ENCODE results near the gene EYA3.

DNA sequence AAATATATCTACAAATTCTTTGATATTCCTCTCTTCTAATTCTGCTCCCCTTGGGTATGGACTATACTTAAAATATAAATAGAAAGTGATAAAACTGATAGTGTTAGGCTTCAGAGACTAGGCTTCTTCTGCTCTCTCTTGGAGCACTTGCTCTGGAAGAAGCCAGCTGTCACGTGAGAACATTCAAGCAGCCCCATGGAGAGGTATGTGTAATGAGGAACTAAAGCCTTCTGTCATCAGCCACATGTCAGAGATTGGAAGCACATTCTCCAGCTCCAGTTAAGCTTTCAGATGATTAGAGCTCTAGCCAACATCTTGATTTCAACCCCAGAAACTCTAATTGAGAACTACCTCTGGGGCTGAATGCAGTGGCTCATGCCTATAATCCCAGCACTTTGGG lies 94.3 kb downstream of the EYA3 start:
- TF ChIP-seq, protein P1, sequence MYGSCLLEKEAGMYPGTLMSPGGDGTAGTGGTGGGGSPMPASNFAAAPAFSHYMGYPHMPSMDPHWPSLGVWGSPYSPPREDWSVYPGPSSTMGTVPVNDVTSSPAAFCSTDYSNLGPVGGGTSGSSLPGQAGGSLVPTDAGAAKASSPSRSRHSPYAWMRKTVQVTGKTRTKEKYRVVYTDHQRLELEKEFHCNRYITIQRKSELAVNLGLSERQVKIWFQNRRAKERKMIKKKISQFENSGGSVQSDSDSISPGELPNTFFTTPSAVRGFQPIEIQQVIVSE (CRISPR knock-in tag; IDR thresholded peaks at IDR 0.05; ENCODE audit: borderline replicate concordance): no peak
- TF ChIP-seq, protein P2, sequence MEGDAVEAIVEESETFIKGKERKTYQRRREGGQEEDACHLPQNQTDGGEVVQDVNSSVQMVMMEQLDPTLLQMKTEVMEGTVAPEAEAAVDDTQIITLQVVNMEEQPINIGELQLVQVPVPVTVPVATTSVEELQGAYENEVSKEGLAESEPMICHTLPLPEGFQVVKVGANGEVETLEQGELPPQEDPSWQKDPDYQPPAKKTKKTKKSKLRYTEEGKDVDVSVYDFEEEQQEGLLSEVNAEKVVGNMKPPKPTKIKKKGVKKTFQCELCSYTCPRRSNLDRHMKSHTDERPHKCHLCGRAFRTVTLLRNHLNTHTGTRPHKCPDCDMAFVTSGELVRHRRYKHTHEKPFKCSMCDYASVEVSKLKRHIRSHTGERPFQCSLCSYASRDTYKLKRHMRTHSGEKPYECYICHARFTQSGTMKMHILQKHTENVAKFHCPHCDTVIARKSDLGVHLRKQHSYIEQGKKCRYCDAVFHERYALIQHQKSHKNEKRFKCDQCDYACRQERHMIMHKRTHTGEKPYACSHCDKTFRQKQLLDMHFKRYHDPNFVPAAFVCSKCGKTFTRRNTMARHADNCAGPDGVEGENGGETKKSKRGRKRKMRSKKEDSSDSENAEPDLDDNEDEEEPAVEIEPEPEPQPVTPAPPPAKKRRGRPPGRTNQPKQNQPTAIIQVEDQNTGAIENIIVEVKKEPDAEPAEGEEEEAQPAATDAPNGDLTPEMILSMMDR (IDR thresholded peaks at IDR 0.05): no peak
- TF ChIP-seq, protein P3, sequence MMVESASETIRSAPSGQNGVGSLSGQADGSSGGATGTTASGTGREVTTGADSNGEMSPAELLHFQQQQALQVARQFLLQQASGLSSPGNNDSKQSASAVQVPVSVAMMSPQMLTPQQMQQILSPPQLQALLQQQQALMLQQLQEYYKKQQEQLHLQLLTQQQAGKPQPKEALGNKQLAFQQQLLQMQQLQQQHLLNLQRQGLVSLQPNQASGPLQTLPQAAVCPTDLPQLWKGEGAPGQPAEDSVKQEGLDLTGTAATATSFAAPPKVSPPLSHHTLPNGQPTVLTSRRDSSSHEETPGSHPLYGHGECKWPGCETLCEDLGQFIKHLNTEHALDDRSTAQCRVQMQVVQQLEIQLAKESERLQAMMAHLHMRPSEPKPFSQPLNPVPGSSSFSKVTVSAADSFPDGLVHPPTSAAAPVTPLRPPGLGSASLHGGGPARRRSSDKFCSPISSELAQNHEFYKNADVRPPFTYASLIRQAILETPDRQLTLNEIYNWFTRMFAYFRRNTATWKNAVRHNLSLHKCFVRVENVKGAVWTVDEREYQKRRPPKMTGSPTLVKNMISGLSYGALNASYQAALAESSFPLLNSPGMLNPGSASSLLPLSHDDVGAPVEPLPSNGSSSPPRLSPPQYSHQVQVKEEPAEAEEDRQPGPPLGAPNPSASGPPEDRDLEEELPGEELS (CRISPR knock-in tag; IDR thresholded peaks at IDR 0.05): no peak
- no peak for TF ChIP-seq CREB1 (CRISPR knock-in tag; IDR thresholded peaks at IDR 0.05)
- no peak for TF ChIP-seq ZNF138 (CRISPR knock-in tag; conservative IDR thresholded peaks at IDR 0.05)
- no peak for TF ChIP-seq PRRX2 (CRISPR knock-in tag; IDR thresholded peaks at IDR 0.05)
- TF ChIP-seq ZNF232 (CRISPR knock-in tag; IDR thresholded peaks at IDR 0.05): no peak

Measured in WTC11 (cell line).